Parathyroid adenoma (tissue), 2 donors: ENCODE data around the gene INO80.

Experiments used
- H2AFZ ChIP-seq: fragments of 300-600 bp; sonication (generic); one replicate; pipeline ENCODE4 v1.7.0; 2017; ENCODE audit warnings: antibody characterized with exemption, mild to moderate bottlenecking
- H3K27ac ChIP-seq: fragments of 300-600 bp; sonication (generic); one replicate; pipeline ENCODE4 v1.7.0; 2017
- H3K27me3 ChIP-seq: fragments of 300-600 bp; sonication (generic); one replicate; pipeline ENCODE4 v1.7.0; 2017; ENCODE audit warnings: low read length; ENCODE audit not compliant: control insufficient read depth, insufficient read depth
- H3K36me3 ChIP-seq: fragments of 300-600 bp; sonication (generic); one replicate; pipeline ENCODE4 v1.7.0; 2017; ENCODE audit warnings: low read length; ENCODE audit not compliant: control insufficient read depth, insufficient read depth
- H3K4me1 ChIP-seq: fragments of 300-600 bp; sonication (generic); one replicate; pipeline ENCODE4 v1.7.0; 2017; ENCODE audit warnings: control low read depth
- H3K4me2 ChIP-seq: fragments of 300-600 bp; sonication (generic); one replicate; pipeline ENCODE4 v1.7.0; 2017; ENCODE audit warnings: low read length
- H3K4me3 ChIP-seq: fragments of 300-600 bp; sonication (generic); one replicate; pipeline ENCODE4 v1.7.0; 2017; ENCODE audit warnings: low read depth, low read length
- H3K79me2 ChIP-seq: fragments of 300-600 bp; sonication (generic); one replicate; pipeline ENCODE4 v1.7.0; 2017; ENCODE audit warnings: control low read depth
- H3K9ac ChIP-seq: fragments of 300-600 bp; sonication (generic); one replicate; pipeline ENCODE4 v1.7.0; 2017; ENCODE audit warnings: mild to moderate bottlenecking
- H3K9me3 ChIP-seq: fragments of 300-600 bp; sonication (generic); one replicate; pipeline ENCODE4 v1.7.0; 2017; ENCODE audit warnings: low read length; ENCODE audit not compliant: control insufficient read depth
- CTCF ChIP-seq: fragments of 300-600 bp; sonication (generic); IDR thresholded peaks from one replicate; pipeline ENCODE4 v1.7.0; 2017; ENCODE audit warnings: antibody characterized with exemption, mild to moderate bottlenecking
- donor health status: primary hyperparathyroidism.

The INO80 gene

GRCh38 chr15:41006479-41006878 is 109.6 kb downstream of the INO80 start:
- Histone ChIP-seq H3K27me3 (no peaks in the 10 kb centered on the region), H3K79me2 (no peaks in the 10 kb centered on the region), H3K4me2 (no peak overlapping the region), H3K36me3 (no peaks in the 10 kb centered on the region), H3K4me3 (no peak overlapping the region), H3K27ac (no peak overlapping the region), H3K9me3 (no peaks in the 10 kb centered on the region), H2AFZ (no peak overlapping the region), H3K9ac (no peak overlapping the region), H3K4me1 (no peaks in the 10 kb centered on the region)
- TF ChIP-seq CTCF: no peak

- H3K36me3 ChIP-seq: no peaks in the 10 kb centered on the region
- H3K4me2 ChIP-seq: no peak overlapping the region
- H3K79me2 ChIP-seq: no peaks in the 10 kb centered on the region
- no peak overlapping the region for H2AFZ ChIP-seq
- H3K9me3 ChIP-seq: no peaks in the 10 kb centered on the region
- H3K27ac ChIP-seq: no peak overlapping the region
- no peaks in the 10 kb centered on the region for H3K4me1 ChIP-seq
- no peak overlapping the region for H3K9ac ChIP-seq
- no peak overlapping the region for H3K4me3 ChIP-seq
- H3K27me3 ChIP-seq: no peaks in the 10 kb centered on the region
- no peak for TF ChIP-seq CTCF
Observed at GRCh38 chr15:41004490-41004889, 111.6 kb downstream of the INO80 start.

- Histone ChIP-seq H3K4me2 (no peak overlapping the region), H3K9ac (no peak overlapping the region), H3K27ac (no peak overlapping the region), H3K27me3 (no peaks in the 10 kb centered on the region), H2AFZ (no peak overlapping the region), H3K36me3 (no peaks in the 10 kb centered on the region), H3K4me3 (no peak overlapping the region), H3K9me3 (no peaks in the 10 kb centered on the region), H3K79me2 (no peaks in the 10 kb centered on the region), H3K4me1 (no peaks in the 10 kb centered on the region)
- no peak for TF ChIP-seq CTCF
Observed at GRCh38 chr15:41001524-41002214, 114.4 kb downstream of the INO80 start.

- Histone ChIP-seq H3K27ac (no peak overlapping the region), H2AFZ (no peak overlapping the region), H3K4me2 (no peak overlapping the region), H3K9ac (no peak overlapping the region), H3K79me2 (no peaks in the 10 kb centered on the region), H3K4me1 (no peaks in the 10 kb centered on the region), H3K36me3 (no peaks in the 10 kb centered on the region), H3K27me3 (no peaks in the 10 kb centered on the region), H3K9me3 (no peaks in the 10 kb centered on the region), H3K4me3 (no peak overlapping the region)
- TF ChIP-seq CTCF: no peak
Observed at GRCh38 chr15:40999190-40999589, 116.9 kb downstream of the INO80 start.

- Histone ChIP-seq H3K4me3 (no peak overlapping the region), H3K4me2 (no peak overlapping the region), H3K27ac (no peak overlapping the region), H3K36me3 (no peaks in the 10 kb centered on the region), H3K79me2 (no peaks in the 10 kb centered on the region), H2AFZ (no peak overlapping the region), H3K4me1 (no peaks in the 10 kb centered on the region), H3K9ac (no peak overlapping the region), H3K9me3 (no peaks in the 10 kb centered on the region), H3K27me3 (no peaks in the 10 kb centered on the region)
- no peak for TF ChIP-seq CTCF
Observed at GRCh38 chr15:40995656-40996055, 120.4 kb downstream of the INO80 start.
